Adrenal gland (tissue), 19 donors: ENCODE results near the gene UBA7. TPM values are rescaled to one million over a fixed set of nuclear protein-coding genes. Genes with fewer than 3 reads are reported as not detected.

Source experiments
- DNase-seq, 7 donors: peaks; one replicate each; pipeline ENCODE4 v3.0.0-alpha.2; 2019 to 2020
- H3K27ac ChIP-seq, 5 donors: fragments of 200-600 bp; sonication (generic) in 4 of 5; 1 replicate in 3 of 5; 2 replicates in 2 of 5; pipeline versions ENCODE4 v1.5.1 to v1.8.0; 2016 to 2020; ENCODE audit warnings: mild to moderate bottlenecking in 1 of 5
- H3K27me3 ChIP-seq: fragments of 200-600 bp; 2 replicates; pipeline ENCODE4 v1.8.0; 2021
- H3K36me3 ChIP-seq, 2 donors: fragments of 200-600 bp; replicated peaks in 1 of 2; 1 replicate in 1 of 2; 2 replicates in 1 of 2; pipeline versions ENCODE4 v1.5.1 to v1.8.0; 2018 to 2022
- H3K4me1 ChIP-seq, 2 donors: fragments of 200-600 bp; replicated peaks in 1 of 2; 1 replicate in 1 of 2; 2 replicates in 1 of 2; pipeline versions ENCODE4 v1.5.1 to v1.8.0; 2018 to 2021
- H3K4me3 ChIP-seq, 4 donors: fragments of 200-600 bp; sonication (generic) in 3 of 4; one replicate each; pipeline ENCODE4 v1.5.1; 2016 to 2018
- H3K9me3 ChIP-seq, 3 donors: fragments of 200-600 bp; sonication (generic) in 1 of 3; replicated peaks in 1 of 3; 1 replicate in 2 of 3; 2 replicates in 1 of 3; pipeline versions ENCODE4 v1.5.1 to v1.8.0; 2016 to 2021
- POLR2A ChIP-seq, 2 donors: fragments of 450-650 bp; IDR thresholded peaks; one replicate each; pipeline ENCODE4 v1.6.1; 2017; ENCODE audit warnings: antibody characterized with exemption in 2 of 2, mild to moderate bottlenecking in 2 of 2, moderate library complexity in 1 of 2
- WGBS, 4 donors: extraction: QIAGEN DNeasy Blood & Tissue Kit in 2 of 4; methylation state at CpG; one replicate each; pipeline versions ENCODE4 v1.1.5 to v1.1.7; 2013 to 2017; 5-methylcytosine and 5-hydroxymethylcytosine counted together
- intact Hi-C, 2 donors: fragments of 100-400 bp; cut with DNase I; formaldehyde crosslinking; loops; one replicate each; pipeline versions ENCODE4 v1.14.1 to v1.15.0; 2022 to 2023
- long read RNA-seq, 10 donors: library from polyadenylated mRNA in 3 of 10; unstranded in 2 of 10; stranded (forward) in 1 of 10; transcript quantifications; one replicate each; pipeline ENCODE4 v2.0.0 and lab custom pipeline, GENCODE V29; 2021 to 2026
- polyA plus RNA-seq, 3 donors: library from polyadenylated mRNA; stranded (reverse); fragments of 200-250 nt in 2 of 3; fragments of 350-450 nt in 1 of 3; fragmentation: Illumina TruSeq in 1 of 3; extraction: RNeasy Lipid Tissue Mini Kit (QIAGEN cat#74804) in 1 of 3; gene quantifications; one replicate each; pipeline ENCODE4 v1.2.3, GENCODE V29; 2013 to 2014
- total RNA-seq, 9 donors: library from RNA; depleted of rRNA in 4 of 9; stranded (reverse); fragments of >200 nt in 4 of 9; fragments of 120-200 nt in 1 of 9; fragmentation: NEBNext Ultra II Directional in 1 of 9; extraction: Animal tissue kit (Norgen Biotek cat#: 25700) in 1 of 9; gene quantifications; one replicate each; pipeline versions ENCODE4 v1.1.0 to v1.2.4, GENCODE V29; 2013 to 2023
- TF ChIP-seq, protein P1 (sequence below), 6 experiments: fragments of 450-650 bp in 4 of 6; fragments of 200-600 bp in 2 of 6; sonication (generic) in 1 of 6; IDR thresholded peaks; 1 replicate in 5 of 6; 2 replicates in 1 of 6; pipeline versions ENCODE4 v1.5.1 to v1.8.0; 2016 to 2021; ENCODE audit warnings: antibody characterized with exemption in 6 of 6, mild to moderate bottlenecking in 2 of 6, moderate library complexity in 1 of 6
- donor health status: healthy with polysubstance abuse.
- donor health status: Bipolar disorder and iron deficiency.
- donor health status: DM: yes; HTN: yes; CAD: no.
- donor health status: DM: no; HTN: no; CAD: no.
- donor health status: DM: no; HTN: no; CAD: no.
- donor health status: DM: yes; HTN: yes; CAD: no.

Gene UBA7, protein sequence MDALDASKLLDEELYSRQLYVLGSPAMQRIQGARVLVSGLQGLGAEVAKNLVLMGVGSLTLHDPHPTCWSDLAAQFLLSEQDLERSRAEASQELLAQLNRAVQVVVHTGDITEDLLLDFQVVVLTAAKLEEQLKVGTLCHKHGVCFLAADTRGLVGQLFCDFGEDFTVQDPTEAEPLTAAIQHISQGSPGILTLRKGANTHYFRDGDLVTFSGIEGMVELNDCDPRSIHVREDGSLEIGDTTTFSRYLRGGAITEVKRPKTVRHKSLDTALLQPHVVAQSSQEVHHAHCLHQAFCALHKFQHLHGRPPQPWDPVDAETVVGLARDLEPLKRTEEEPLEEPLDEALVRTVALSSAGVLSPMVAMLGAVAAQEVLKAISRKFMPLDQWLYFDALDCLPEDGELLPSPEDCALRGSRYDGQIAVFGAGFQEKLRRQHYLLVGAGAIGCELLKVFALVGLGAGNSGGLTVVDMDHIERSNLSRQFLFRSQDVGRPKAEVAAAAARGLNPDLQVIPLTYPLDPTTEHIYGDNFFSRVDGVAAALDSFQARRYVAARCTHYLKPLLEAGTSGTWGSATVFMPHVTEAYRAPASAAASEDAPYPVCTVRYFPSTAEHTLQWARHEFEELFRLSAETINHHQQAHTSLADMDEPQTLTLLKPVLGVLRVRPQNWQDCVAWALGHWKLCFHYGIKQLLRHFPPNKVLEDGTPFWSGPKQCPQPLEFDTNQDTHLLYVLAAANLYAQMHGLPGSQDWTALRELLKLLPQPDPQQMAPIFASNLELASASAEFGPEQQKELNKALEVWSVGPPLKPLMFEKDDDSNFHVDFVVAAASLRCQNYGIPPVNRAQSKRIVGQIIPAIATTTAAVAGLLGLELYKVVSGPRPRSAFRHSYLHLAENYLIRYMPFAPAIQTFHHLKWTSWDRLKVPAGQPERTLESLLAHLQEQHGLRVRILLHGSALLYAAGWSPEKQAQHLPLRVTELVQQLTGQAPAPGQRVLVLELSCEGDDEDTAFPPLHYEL
- 100 to 1,000 TPM in 1 of 9 donors, 10 to 100 TPM in 8; 27.8 to 102 (median 52.3) TPM for total RNA-seq
- 100 to 1,000 TPM in 2 of 3 donors, 10 to 100 TPM in 1; 17.5 to 232 (median 136) TPM for polyA plus RNA-seq
- long read RNA-seq, donor 1: 0 reads
- long read RNA-seq, donor 2, partial matches to known transcripts: 0 of 3 reads
- long read RNA-seq, donor 2, other reads (novel, unspliced or antisense): 0 of 3 reads
- long read RNA-seq, donor 3, partial matches to known transcripts: 5 of 6 reads
- long read RNA-seq, donor 3, other reads (novel, unspliced or antisense): 0 of 6 reads
- long read RNA-seq, donor 4, partial matches to known transcripts: 1 of 8 reads
- long read RNA-seq, donor 4, other reads (novel, unspliced or antisense): 4 of 8 reads
- long read RNA-seq, donor 5, transcript UBA7-201 (24 exons, 3,299 nt): major isoform, 49 of 128 reads
- long read RNA-seq, donor 5, partial matches to known transcripts: 11 of 128 reads
- long read RNA-seq, donor 5, other reads (novel, unspliced or antisense): 67 of 128 reads
- long read RNA-seq, donor 6, partial matches to known transcripts: 6 of 9 reads
- long read RNA-seq, donor 6, other reads (novel, unspliced or antisense): 1 of 9 reads
- long read RNA-seq, donor 7, partial matches to known transcripts: 0 of 2 reads
- long read RNA-seq, donor 7, other reads (novel, unspliced or antisense): 0 of 2 reads
- long read RNA-seq, donor 8, partial matches to known transcripts: 13 of 16 reads
- long read RNA-seq, donor 8, other reads (novel, unspliced or antisense): 0 of 16 reads
- long read RNA-seq, donor 9, partial matches to known transcripts: 6 of 7 reads
- long read RNA-seq, donor 9, other reads (novel, unspliced or antisense): 0 of 7 reads
- long read RNA-seq, donor 10, partial matches to known transcripts: 0 of 1 reads
- long read RNA-seq, donor 10, other reads (novel, unspliced or antisense): 0 of 1 reads

DNA sequence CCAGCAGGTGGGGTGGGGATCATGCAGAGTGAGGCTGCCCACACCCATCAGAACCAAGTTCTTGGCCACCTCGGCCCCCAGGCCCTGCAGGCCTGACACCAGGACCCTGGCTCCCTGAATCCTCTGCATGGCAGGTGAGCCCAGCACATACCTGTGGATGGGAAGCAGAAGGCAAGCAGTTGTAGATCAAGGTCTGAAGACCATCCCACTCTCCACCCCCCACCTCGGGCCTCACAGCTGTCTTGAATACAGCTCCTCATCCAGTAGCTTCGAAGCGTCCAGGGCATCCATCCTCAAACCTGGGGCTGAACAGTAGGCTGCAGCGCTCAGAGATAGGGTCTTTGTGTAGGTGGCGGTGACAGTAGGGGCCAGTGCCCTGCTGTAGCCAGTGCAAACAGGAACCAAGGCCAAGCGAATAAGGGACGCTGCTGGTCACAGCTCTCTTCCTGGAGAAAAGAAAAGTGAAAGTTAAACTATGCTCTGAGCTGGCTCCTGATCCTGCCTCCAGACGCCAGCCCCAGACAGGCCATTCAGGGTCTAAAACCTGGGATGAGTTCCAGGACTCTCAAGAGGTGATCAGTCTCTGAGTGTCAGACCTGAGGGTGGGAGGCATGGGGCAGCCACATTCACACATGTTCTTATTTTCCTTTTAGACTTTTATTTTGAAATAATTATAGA lies at the start of gene UBA7:
Gene UBA7, minus strand, starts transcription at position 457 of the 678 bp plus-strand sequence. Its CDS starts 166 bp downstream, at position 291.
- TF ChIP-seq, protein P1, sequence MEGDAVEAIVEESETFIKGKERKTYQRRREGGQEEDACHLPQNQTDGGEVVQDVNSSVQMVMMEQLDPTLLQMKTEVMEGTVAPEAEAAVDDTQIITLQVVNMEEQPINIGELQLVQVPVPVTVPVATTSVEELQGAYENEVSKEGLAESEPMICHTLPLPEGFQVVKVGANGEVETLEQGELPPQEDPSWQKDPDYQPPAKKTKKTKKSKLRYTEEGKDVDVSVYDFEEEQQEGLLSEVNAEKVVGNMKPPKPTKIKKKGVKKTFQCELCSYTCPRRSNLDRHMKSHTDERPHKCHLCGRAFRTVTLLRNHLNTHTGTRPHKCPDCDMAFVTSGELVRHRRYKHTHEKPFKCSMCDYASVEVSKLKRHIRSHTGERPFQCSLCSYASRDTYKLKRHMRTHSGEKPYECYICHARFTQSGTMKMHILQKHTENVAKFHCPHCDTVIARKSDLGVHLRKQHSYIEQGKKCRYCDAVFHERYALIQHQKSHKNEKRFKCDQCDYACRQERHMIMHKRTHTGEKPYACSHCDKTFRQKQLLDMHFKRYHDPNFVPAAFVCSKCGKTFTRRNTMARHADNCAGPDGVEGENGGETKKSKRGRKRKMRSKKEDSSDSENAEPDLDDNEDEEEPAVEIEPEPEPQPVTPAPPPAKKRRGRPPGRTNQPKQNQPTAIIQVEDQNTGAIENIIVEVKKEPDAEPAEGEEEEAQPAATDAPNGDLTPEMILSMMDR (IDR thresholded peaks at IDR 0.05): no peak
- TF ChIP-seq POLR2A (IDR thresholded peaks at IDR 0.05): peak in 1 of 2 donors; percentile 30
- peak within 1 kb of the TSS in 4 of 5 donors; percentile 62 to 84 (median 78) for H3K27ac ChIP-seq
- WGBS, 4 donors: 7 to 13% (median 12%) methylated on average over 6 to 9 of the region's 9 CpGs
- intact Hi-C loops: no loop called here
- no peaks in the 10 kb centered on the region for H3K9me3 ChIP-seq
- peak within 1 kb of the TSS in 3 of 4 donors; percentile 13 to 50 (median 23) for H3K4me3 ChIP-seq
- H3K36me3 ChIP-seq: peaks cover 0 to 27% of the 10 kb centered on the region in 2 donors
- peaks cover 10 to 16% of the 10 kb centered on the region in 2 donors for H3K4me1 ChIP-seq
- no peaks in the 10 kb centered on the region for H3K27me3 ChIP-seq
- DNase-seq: peak; percentile 43 to 86 (median 71)

DNA sequence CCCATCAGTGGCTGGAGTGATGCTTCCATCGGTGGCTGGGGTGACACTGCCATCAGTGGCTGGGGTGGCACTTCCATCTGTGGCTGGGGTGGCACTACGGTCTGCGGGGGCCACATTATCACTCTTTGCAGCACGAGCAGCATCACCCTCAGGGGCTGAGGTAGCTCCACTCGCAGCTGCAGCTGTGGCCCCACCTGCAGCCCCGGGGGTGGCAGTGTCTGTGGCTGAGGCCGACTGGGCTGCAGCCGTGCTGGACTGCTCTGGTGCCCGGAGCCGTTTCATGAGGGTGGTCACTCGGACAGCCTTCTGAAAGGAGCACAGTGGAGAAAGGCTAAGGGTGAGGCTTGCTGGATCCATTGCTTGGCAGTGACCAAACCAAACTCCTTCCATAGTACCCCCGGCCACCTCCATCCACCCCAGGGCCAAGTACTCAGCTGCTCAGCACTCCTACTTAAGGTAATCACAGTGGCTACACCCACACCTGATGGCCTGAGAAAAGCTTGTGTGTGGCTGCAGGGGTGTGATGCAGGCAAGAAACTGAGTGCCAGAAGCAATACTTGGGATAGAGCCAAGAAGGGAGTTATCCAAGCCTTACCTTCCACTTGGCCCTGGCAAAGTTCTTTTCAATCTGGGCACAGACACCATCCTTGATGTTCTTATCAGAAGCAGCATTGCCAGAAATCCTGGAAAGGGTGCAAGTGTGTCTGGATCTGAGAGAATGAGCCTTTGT lies 46.0 kb upstream of the UBA7 start:
- H3K27ac ChIP-seq: no peak overlapping the region
- H3K27me3 ChIP-seq: no peaks in the 10 kb centered on the region
- no peaks in the 10 kb centered on the region for H3K36me3 ChIP-seq
- no peak for TF ChIP-seq POLR2A (IDR thresholded peaks at IDR 0.05)
- TF ChIP-seq, protein P1 (IDR thresholded peaks at IDR 0.05): no peak
- DNase-seq: no peak
- peaks cover 5 to 7% of the 10 kb centered on the region in 2 donors for H3K4me1 ChIP-seq
- H3K9me3 ChIP-seq: no peaks in the 10 kb centered on the region
- intact Hi-C loops: no loop called here
- 70 to 82% (median 76%) methylated on average over 5 to 12 of the region's 12 CpGs; no CpG with 5 or more reads in 1 of the 4 donors for WGBS, 4 donors
- no peak overlapping the region for H3K4me3 ChIP-seq
